Activated CD4-positive, alpha-beta T cell treated with anti-CD3 and anti-CD28 coated beads, Interleukin-2, amount 50 U/mL, for 1 hour (primary cell): ENCODE data around the gene MAML2.

ENCODE experiments used
- DNase-seq: peaks from one replicate; pipeline ENCODE4 v3.0.0-alpha.2; 2020

Gene MAML2

GRCh38 chr11:96232132-96232531 lies 110.9 kb downstream of the MAML2 start:
- DNase-seq = no peak

GRCh38 chr11:96230686-96231085 lies 112.3 kb downstream of the MAML2 start:
- no peak for DNase-seq

- no peak for DNase-seq
Measured at GRCh38 chr11:96229354-96229977, 113.5 kb downstream of the MAML2 start.

GRCh38 chr11:96228910-96229309 lies 114.1 kb downstream of the MAML2 start:
- no peak for DNase-seq

GRCh38 chr11:96228473-96228891 lies 114.5 kb downstream of the MAML2 start:
- no peak for DNase-seq

- no peak for DNase-seq
Measured at GRCh38 chr11:96227244-96227643, 115.8 kb downstream of the MAML2 start.

- DNase-seq = no peak
Measured at GRCh38 chr11:96223083-96223482, 119.9 kb downstream of the MAML2 start.

GRCh38 chr11:96222102-96222501 lies 120.9 kb downstream of the MAML2 start:
- no peak for DNase-seq

GRCh38 chr11:96221244-96222070 lies 121.5 kb downstream of the MAML2 start:
- no peak for DNase-seq

GRCh38 chr11:96219981-96220623 lies 122.9 kb downstream of the MAML2 start:
- DNase-seq = no peak

- DNase-seq = no peak
Measured at GRCh38 chr11:96218901-96219300, 124.1 kb downstream of the MAML2 start.

- DNase-seq = no peak
Measured at GRCh38 chr11:96218006-96218405, 125.0 kb downstream of the MAML2 start.

GRCh38 chr11:96217206-96217605 lies 125.8 kb downstream of the MAML2 start:
- no peak for DNase-seq

GRCh38 chr11:96215826-96216225 lies 127.2 kb downstream of the MAML2 start:
- no peak for DNase-seq

- no peak for DNase-seq
Measured at GRCh38 chr11:96215110-96215782, 127.7 kb downstream of the MAML2 start.

GRCh38 chr11:96214777-96215109 lies 128.3 kb downstream of the MAML2 start:
- no peak for DNase-seq

GRCh38 chr11:96213500-96213899 lies 129.5 kb downstream of the MAML2 start:
- DNase-seq = no peak

GRCh38 chr11:96211436-96211835 lies 131.6 kb downstream of the MAML2 start:
- no peak for DNase-seq

- no peak for DNase-seq
Measured at GRCh38 chr11:96207459-96208449, 135.2 kb downstream of the MAML2 start.

- DNase-seq = no peak
Measured at GRCh38 chr11:96206955-96207354, 136.0 kb downstream of the MAML2 start.

- DNase-seq = no peak
Measured at GRCh38 chr11:96205460-96205809, 137.6 kb downstream of the MAML2 start.

GRCh38 chr11:96204721-96205459 lies 138.1 kb downstream of the MAML2 start:
- no peak for DNase-seq
